Measurements from ENCODE around the gene MTA1. TPM values are rescaled to one million over a fixed set of nuclear protein-coding genes. Genes with fewer than 3 reads are reported as not detected.

MTA1 gene
- total and polyA plus RNA-seq, 10 of the 15 experiments (the other 5 are each of a cell fraction or from before 2014, with no cell fraction given): 0.14 to 162 (median 30.6) TPM

GRCh38 chr14:105414456-105415371, 4.9 kb upstream of the MTA1 start (continued):
- TF ChIP-seq ZNF687 (IDR thresholded peaks at IDR 0.05) (peak; percentile 58; the same call in 1 of the 2 replicates), RAD21 (IDR thresholded peaks at IDR 0.05; ENCODE audit: insufficient read depth, low read depth, low read length) (0 out of 2 replicates have a peak, but pooled peaks have one; percentile 22), IKZF1 (conservative IDR thresholded peaks at IDR 0.05) (peak; percentile 84), SMC3 (IDR thresholded peaks at IDR 0.05; ENCODE audit: borderline replicate concordance, low read length) (no peak), BHLHE40 (IDR thresholded peaks at IDR 0.05; ENCODE audit: borderline replicate concordance in 1 of 2, low read depth in 2 of 2, low read length in 1 of 2) (peak in 1 of 2 experiments; percentile 52; a peak in 2 of 4 replicates), DPF2 (IDR thresholded peaks at IDR 0.05) (peak; percentile 49; the same call in 1 of the 2 replicates), MTA2 (IDR thresholded peaks at IDR 0.05; ENCODE audit: low read depth) (no peak), SMARCA5 (IDR thresholded peaks at IDR 0.05) (peak; percentile 80; the same call in 1 of the 2 replicates), USF1 (IDR thresholded peaks at IDR 0.05; ENCODE audit: borderline replicate concordance, extremely low read length, insufficient read depth, low read depth, low read length) (no peak), EZH2 (IDR thresholded peaks at IDR 0.05; ENCODE audit: borderline replicate concordance, control insufficient read depth, low read depth, low read length) (no peak), SKIL (IDR thresholded peaks at IDR 0.05; ENCODE audit: low read depth, poor library complexity, severe bottlenecking) (no peak), PML (IDR thresholded peaks at IDR 0.05; ENCODE audit: low read length) (no peak), CBFB (IDR thresholded peaks at IDR 0.05; ENCODE audit: low read depth) (no peak), BCL11A (IDR thresholded peaks at IDR 0.05; ENCODE audit: low read depth, low read length) (no peak), SMAD5 (IDR thresholded peaks at IDR 0.05; ENCODE audit: low read depth) (no peak), MYB (IDR thresholded peaks at IDR 0.05; ENCODE audit: borderline replicate concordance, low read depth, low read length) (no peak)
